Measurements from ENCODE around the gene TNK2.

The TNK2 gene

GRCh38 chr3:195879416-195880036, 28.8 kb downstream of the TNK2 start:
- Histone ChIP-seq H4K91ac (ENCODE audit: low read length) (no peak overlapping the region), H3K9me3 (ENCODE audit: control insufficient read depth, low read length) (no peaks in the 10 kb centered on the region), H3K36me3 (ENCODE audit: control insufficient read depth in 1 of 2, insufficient read depth in 2 of 2, low read depth in 1 of 2, low read length in 2 of 2) (peaks cover 39 to 79% of the 10 kb centered on the region in 2 experiments), H3K4me1 (ENCODE audit: control insufficient read depth, insufficient read depth, low read depth, low read length) (no peaks in the 10 kb centered on the region), H4K8ac (ENCODE audit: low read length) (no peak overlapping the region), H3K27me3 (ENCODE audit: control insufficient read depth in 1 of 2, insufficient read depth in 1 of 2, low read length in 2 of 2) (no peaks in the 10 kb centered on the region), H2AFZ (ENCODE audit: low read depth, low read length) (no peak overlapping the region), H2BK5ac (ENCODE audit: low read depth, low read length, poor library complexity, severe bottlenecking) (no peak overlapping the region), H3K18ac (ENCODE audit: low read depth in 1 of 2, low read length in 2 of 2) (no peak overlapping the region), H3K14ac (ENCODE audit: low read length in 2 of 2) (no peak overlapping the region), H2BK12ac (ENCODE audit: low read length in 2 of 2) (no peak overlapping the region), H3K23ac (ENCODE audit: low read length in 2 of 2) (no peak overlapping the region), H3K4ac (ENCODE audit: low read depth in 1 of 2, low read length in 2 of 2) (no peak overlapping the region), H3K4me3 (ENCODE audit: insufficient read depth in 1 of 2, low read depth in 1 of 2, low read length in 2 of 2) (no peak overlapping the region), H3K4me2 (ENCODE audit: low read length, poor library complexity, severe bottlenecking) (no peak overlapping the region), H2BK15ac (ENCODE audit: low read depth, poor library complexity, severe bottlenecking) (no peak overlapping the region), H3K79me1 (replicated peaks; ENCODE audit: low read length, poor library complexity, severe bottlenecking) (no peaks in the 10 kb centered on the region), H2AK5ac (ENCODE audit: low read length, severe bottlenecking) (no peak overlapping the region), H3K27ac (ENCODE audit: low read length, poor library complexity, severe bottlenecking) (no peak overlapping the region), H3K9ac (ENCODE audit: low read length) (no peak overlapping the region), H2BK120ac (ENCODE audit: low read depth, low read length) (no peak overlapping the region)
- no peak for DNase-seq
- WGBS, result 94% methylated on average over 16 of the region's 16 CpGs

- WGBS, result 89% methylated on average over 27 of the region's 30 CpGs
- Histone ChIP-seq H3K4ac (ENCODE audit: low read depth in 1 of 2, low read length in 2 of 2) (no peak overlapping the region), H2AFZ (ENCODE audit: low read depth, low read length) (no peak overlapping the region), H4K91ac (ENCODE audit: low read length) (peak overlapping the region; percentile 67), H3K4me1 (ENCODE audit: control insufficient read depth, insufficient read depth, low read depth, low read length) (peaks cover 7% of the 10 kb centered on the region), H2BK15ac (ENCODE audit: low read depth, poor library complexity, severe bottlenecking) (no peak overlapping the region), H2BK5ac (ENCODE audit: low read depth, low read length, poor library complexity, severe bottlenecking) (no peak overlapping the region), H3K4me3 (ENCODE audit: insufficient read depth in 1 of 2, low read depth in 1 of 2, low read length in 2 of 2) (no peak overlapping the region), H3K27ac (ENCODE audit: low read length, poor library complexity, severe bottlenecking) (no peak overlapping the region), H3K9ac (ENCODE audit: low read length) (no peak overlapping the region), H3K9me3 (ENCODE audit: control insufficient read depth, low read length) (no peaks in the 10 kb centered on the region), H3K23ac (ENCODE audit: low read length in 2 of 2) (no peak overlapping the region), H2BK12ac (ENCODE audit: low read length in 2 of 2) (no peak overlapping the region), H3K4me2 (ENCODE audit: low read length, poor library complexity, severe bottlenecking) (no peak overlapping the region), H3K27me3 (ENCODE audit: control insufficient read depth in 1 of 2, insufficient read depth in 1 of 2, low read length in 2 of 2) (no peaks in the 10 kb centered on the region), H3K18ac (ENCODE audit: low read depth in 1 of 2, low read length in 2 of 2) (no peak overlapping the region), H4K8ac (ENCODE audit: low read length) (no peak overlapping the region), H3K79me1 (replicated peaks; ENCODE audit: low read length, poor library complexity, severe bottlenecking) (no peaks in the 10 kb centered on the region), H3K14ac (ENCODE audit: low read length in 2 of 2) (no peak overlapping the region), H3K36me3 (ENCODE audit: control insufficient read depth in 1 of 2, insufficient read depth in 2 of 2, low read depth in 1 of 2, low read length in 2 of 2) (peaks cover 34 to 72% of the 10 kb centered on the region in 2 experiments), H2AK5ac (ENCODE audit: low read length, severe bottlenecking) (no peak overlapping the region), H2BK120ac (ENCODE audit: low read depth, low read length) (no peak overlapping the region)
- no peak for DNase-seq
Measured at GRCh38 chr3:195878424-195879274, 29.7 kb downstream of the TNK2 start.

- WGBS, result 94% methylated on average over 12 of the region's 15 CpGs
- DNase-seq, result no peak
- H3K27ac ChIP-seq (ENCODE audit: low read length, poor library complexity, severe bottlenecking), result no peak overlapping the region
Measured at GRCh38 chr3:195877767-195878423, 30.5 kb downstream of the TNK2 start.

GRCh38 chr3:195877136-195877715, 31.1 kb downstream of the TNK2 start:
- no peak overlapping the region for H2BK15ac ChIP-seq (ENCODE audit: low read depth, poor library complexity, severe bottlenecking)
- no peak overlapping the region for H3K27ac ChIP-seq (ENCODE audit: low read length, poor library complexity, severe bottlenecking)
- no peak overlapping the region for H4K8ac ChIP-seq (ENCODE audit: low read length)
- H2BK120ac ChIP-seq (ENCODE audit: low read depth, low read length), result no peak overlapping the region
- no peak overlapping the region for H3K18ac ChIP-seq (ENCODE audit: low read depth in 1 of 2, low read length in 2 of 2)
- WGBS, result 97% methylated on average over 10 of the region's 10 CpGs
- peaks cover 8% of the 10 kb centered on the region for H3K79me1 ChIP-seq (replicated peaks; ENCODE audit: low read length, poor library complexity, severe bottlenecking)
- H3K4me2 ChIP-seq (ENCODE audit: low read length, poor library complexity, severe bottlenecking), result no peak overlapping the region
- no peaks in the 10 kb centered on the region for H3K9me3 ChIP-seq (ENCODE audit: control insufficient read depth, low read length)
- H3K9ac ChIP-seq (ENCODE audit: low read length), result no peak overlapping the region
- no peak overlapping the region for H2BK12ac ChIP-seq (ENCODE audit: low read length in 2 of 2)
- no peak overlapping the region for H2AK5ac ChIP-seq (ENCODE audit: low read length, severe bottlenecking)
- no peak overlapping the region for H3K23ac ChIP-seq (ENCODE audit: low read length in 2 of 2)
- no peak overlapping the region for H3K14ac ChIP-seq (ENCODE audit: low read length in 2 of 2)
- H3K4ac ChIP-seq (ENCODE audit: low read depth in 1 of 2, low read length in 2 of 2), result no peak overlapping the region
- H2AFZ ChIP-seq (ENCODE audit: low read depth, low read length), result no peak overlapping the region
- no peak overlapping the region for H4K91ac ChIP-seq (ENCODE audit: low read length)
- H3K36me3 ChIP-seq (ENCODE audit: control insufficient read depth in 1 of 2, insufficient read depth in 2 of 2, low read depth in 1 of 2, low read length in 2 of 2), result peaks cover 26 to 72% of the 10 kb centered on the region in 2 experiments
- peaks cover 9% of the 10 kb centered on the region for H3K4me1 ChIP-seq (ENCODE audit: control insufficient read depth, insufficient read depth, low read depth, low read length)
- H2BK5ac ChIP-seq (ENCODE audit: low read depth, low read length, poor library complexity, severe bottlenecking), result no peak overlapping the region
- H3K27me3 ChIP-seq (ENCODE audit: control insufficient read depth in 1 of 2, insufficient read depth in 1 of 2, low read length in 2 of 2), result no peaks in the 10 kb centered on the region
- H3K4me3 ChIP-seq (ENCODE audit: insufficient read depth in 1 of 2, low read depth in 1 of 2, low read length in 2 of 2), result no peak overlapping the region
- DNase-seq, result no peak

More at GRCh38 chr3:195877767-195878423, 30.5 kb downstream of the TNK2 start:
- H2BK12ac ChIP-seq (ENCODE audit: low read length in 2 of 2), result no peak overlapping the region
- peak overlapping the region; percentile 56 for H4K91ac ChIP-seq (ENCODE audit: low read length)
- no peaks in the 10 kb centered on the region for H3K27me3 ChIP-seq (ENCODE audit: control insufficient read depth in 1 of 2, insufficient read depth in 1 of 2, low read length in 2 of 2)
- H3K4me1 ChIP-seq (ENCODE audit: control insufficient read depth, insufficient read depth, low read depth, low read length), result peaks cover 9% of the 10 kb centered on the region
- no peak overlapping the region for H2BK15ac ChIP-seq (ENCODE audit: low read depth, poor library complexity, severe bottlenecking)
- H3K9me3 ChIP-seq (ENCODE audit: control insufficient read depth, low read length), result no peaks in the 10 kb centered on the region
- H3K4me3 ChIP-seq (ENCODE audit: insufficient read depth in 1 of 2, low read depth in 1 of 2, low read length in 2 of 2), result no peak overlapping the region
- no peak overlapping the region for H3K23ac ChIP-seq (ENCODE audit: low read length in 2 of 2)
- H2BK120ac ChIP-seq (ENCODE audit: low read depth, low read length), result no peak overlapping the region
- H2BK5ac ChIP-seq (ENCODE audit: low read depth, low read length, poor library complexity, severe bottlenecking), result no peak overlapping the region
- H3K9ac ChIP-seq (ENCODE audit: low read length), result no peak overlapping the region
- no peak overlapping the region for H3K4me2 ChIP-seq (ENCODE audit: low read length, poor library complexity, severe bottlenecking)
- no peak overlapping the region for H2AK5ac ChIP-seq (ENCODE audit: low read length, severe bottlenecking)
- no peak overlapping the region for H3K4ac ChIP-seq (ENCODE audit: low read depth in 1 of 2, low read length in 2 of 2)
- peaks cover 2% of the 10 kb centered on the region for H3K79me1 ChIP-seq (replicated peaks; ENCODE audit: low read length, poor library complexity, severe bottlenecking)
- no peak overlapping the region for H4K8ac ChIP-seq (ENCODE audit: low read length)
- no peak overlapping the region for H2AFZ ChIP-seq (ENCODE audit: low read depth, low read length)
- H3K14ac ChIP-seq (ENCODE audit: low read length in 2 of 2), result no peak overlapping the region
- H3K18ac ChIP-seq (ENCODE audit: low read depth in 1 of 2, low read length in 2 of 2), result no peak overlapping the region
- H3K36me3 ChIP-seq (ENCODE audit: control insufficient read depth in 1 of 2, insufficient read depth in 2 of 2, low read depth in 1 of 2, low read length in 2 of 2), result peaks cover 29 to 72% of the 10 kb centered on the region in 2 experiments
